Measurements from ENCODE around the gene UBR7.
"Not testable (repeated sequence)": the region's sequence is repeated elsewhere in the genome, so short reads cannot be mapped to it uniquely, and the experiment has no call there.

UBR7 gene

GRCh38 chr14:93171376-93171775 lies 35.7 kb upstream of the UBR7 start:
- peak; percentile 26 for DNase-seq (ENCODE audit: low read depth)
- TF ChIP-seq CTCF (conservative IDR thresholded peaks at IDR 0.05; ENCODE audit: low read depth, low read length): no peak
- no peak overlapping the region for H3K4me3 ChIP-seq (ENCODE audit: low read depth, low read length)

- no peak for TF ChIP-seq CTCF (conservative IDR thresholded peaks at IDR 0.05; ENCODE audit: low read depth, low read length)
- no peak overlapping the region for H3K4me3 ChIP-seq (ENCODE audit: low read depth, low read length)
- DNase-seq (ENCODE audit: low read depth): peak; percentile 64
Measured at GRCh38 chr14:93173943-93174395, 33.1 kb upstream of the UBR7 start.

DNA sequence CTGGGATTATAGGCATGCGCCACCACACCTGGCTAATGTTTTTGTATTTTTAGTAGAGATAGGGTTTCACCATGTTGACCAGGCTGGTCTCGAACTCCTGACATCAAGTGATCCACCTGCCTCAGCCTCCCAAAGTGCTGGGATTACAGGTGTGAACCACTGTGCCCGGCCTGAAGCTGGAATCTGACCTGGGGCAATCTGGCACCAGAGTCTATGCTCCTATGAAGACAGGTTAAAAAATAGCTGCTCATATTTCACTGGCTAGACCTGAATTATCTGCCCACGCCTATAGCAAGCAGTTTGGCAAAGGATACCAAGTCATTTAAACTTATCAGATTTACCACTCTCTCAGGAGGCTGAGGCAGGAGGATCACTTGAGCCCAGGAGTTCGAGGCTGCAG lies 32.3 kb upstream of the UBR7 start:
- not testable (repeated sequence) for DNase-seq (ENCODE audit: low read depth); H3K4me3 ChIP-seq (ENCODE audit: low read depth, low read length)

DNA sequence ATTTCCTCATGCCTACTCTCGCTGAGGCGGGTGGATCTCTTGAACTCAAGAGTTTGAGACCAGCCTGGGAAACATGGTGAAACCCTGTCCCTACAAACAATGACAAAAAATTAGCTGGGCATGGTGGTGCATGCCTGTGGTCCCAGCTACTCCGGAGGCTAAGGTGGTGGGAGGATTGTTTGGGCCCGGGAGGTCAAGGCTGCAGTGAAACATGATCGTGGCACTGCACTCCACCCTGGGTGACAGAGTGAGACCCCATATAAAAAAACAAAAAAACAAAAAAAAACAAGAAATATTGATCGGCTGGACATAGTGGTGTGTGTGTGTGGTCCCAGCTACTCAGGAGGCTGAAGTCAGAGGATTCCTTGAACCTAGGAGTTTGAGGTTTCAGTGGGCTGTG lies 31.6 kb upstream of the UBR7 start:
- H3K4me3 ChIP-seq (ENCODE audit: low read depth, low read length): no peak overlapping the region
- no peak for TF ChIP-seq CTCF (conservative IDR thresholded peaks at IDR 0.05; ENCODE audit: low read depth, low read length)
- DNase-seq (ENCODE audit: low read depth): no peak

GRCh38 chr14:93183596-93184317 lies 23.3 kb upstream of the UBR7 start:
- H3K4me3 ChIP-seq (ENCODE audit: low read depth, low read length): peak overlapping the region; percentile 99
- no peak for DNase-seq (ENCODE audit: low read depth)
- TF ChIP-seq CTCF (conservative IDR thresholded peaks at IDR 0.05; ENCODE audit: low read depth, low read length): no peak

DNA sequence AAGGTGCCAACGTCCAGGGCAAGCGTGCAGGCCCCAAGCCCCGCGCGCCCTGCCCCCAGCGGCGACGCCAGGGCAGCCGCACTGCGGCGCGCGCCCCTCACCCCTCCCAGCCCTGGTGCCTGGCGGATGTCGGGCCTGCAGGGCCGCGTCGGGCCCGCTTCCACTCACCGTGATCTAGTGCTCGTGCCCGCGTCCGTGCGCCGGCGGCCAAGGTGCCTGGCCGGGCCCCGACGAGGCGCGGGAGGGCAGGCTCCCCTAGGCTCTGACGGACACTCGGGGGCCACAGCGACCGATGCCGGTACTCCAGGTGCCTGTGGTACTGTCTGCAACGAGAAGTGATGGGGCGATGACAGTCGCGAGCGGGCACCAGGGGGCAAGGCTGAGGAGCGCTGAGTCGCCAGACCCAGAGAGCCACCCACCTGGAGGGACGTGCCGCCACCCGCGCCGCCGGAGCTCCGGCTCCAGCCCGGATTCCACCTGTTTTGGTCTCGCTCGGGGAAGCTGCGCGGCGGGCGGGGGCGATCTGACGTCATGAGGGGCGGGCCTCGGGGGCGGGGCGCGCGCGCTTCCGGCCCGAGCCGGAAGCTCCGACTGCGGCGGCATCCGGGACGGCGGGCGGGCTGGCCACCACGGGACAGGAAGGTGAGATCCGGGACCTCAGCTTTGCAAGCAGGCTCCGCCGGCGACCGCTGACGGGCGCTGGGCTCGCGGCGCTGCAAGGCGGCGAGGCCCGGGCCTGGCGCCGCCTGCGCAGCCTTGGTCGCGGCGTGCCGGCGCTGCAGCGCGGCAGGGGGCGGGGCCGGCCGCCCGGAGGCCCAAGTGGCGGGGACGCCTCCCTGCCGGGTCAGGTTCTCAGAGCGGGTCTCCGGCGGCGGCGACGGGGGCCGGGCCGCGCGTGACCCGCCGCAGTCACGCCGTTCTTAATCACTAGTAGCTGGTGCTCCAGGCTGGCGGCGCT lies 22.4 kb upstream of the UBR7 start, which contains the start of the genes LYSET and MOAP1:
Gene LYSET (plus strand): TSS at position 927 of the 958 bp plus-strand sequence. CDS start 89 bp downstream, outside the sequence.
Gene MOAP1 (minus strand): TSS at position 507 of the 958 bp plus-strand sequence. CDS start 655 bp downstream, outside the sequence.
- no peak for TF ChIP-seq CTCF (conservative IDR thresholded peaks at IDR 0.05; ENCODE audit: low read depth, low read length)
- DNase-seq (ENCODE audit: low read depth): peak; percentile 82
- H3K4me3 ChIP-seq (ENCODE audit: low read depth, low read length): peak within 1 kb of the TSS; percentile 99

GRCh38 chr14:93185349-93185720 lies 21.7 kb upstream of the UBR7 start:
- peak overlapping the region; percentile 99 for H3K4me3 ChIP-seq (ENCODE audit: low read depth, low read length)
- DNase-seq (ENCODE audit: low read depth): peak; percentile 28
- no peak for TF ChIP-seq CTCF (conservative IDR thresholded peaks at IDR 0.05; ENCODE audit: low read depth, low read length)
